CD4-positive, alpha-beta T cell treated with Interferon gamma for 1 hour (primary cell): ENCODE data around the gene HERPUD2.
"Not testable (repeated sequence)": the region's sequence is repeated elsewhere in the genome, so short reads cannot be mapped to it uniquely, and the experiment has no call there.

Source experiments
- DNase-seq: peaks from one replicate; pipeline ENCODE4 v3.0.0-alpha.2; 2020

The HERPUD2 gene

DNA sequence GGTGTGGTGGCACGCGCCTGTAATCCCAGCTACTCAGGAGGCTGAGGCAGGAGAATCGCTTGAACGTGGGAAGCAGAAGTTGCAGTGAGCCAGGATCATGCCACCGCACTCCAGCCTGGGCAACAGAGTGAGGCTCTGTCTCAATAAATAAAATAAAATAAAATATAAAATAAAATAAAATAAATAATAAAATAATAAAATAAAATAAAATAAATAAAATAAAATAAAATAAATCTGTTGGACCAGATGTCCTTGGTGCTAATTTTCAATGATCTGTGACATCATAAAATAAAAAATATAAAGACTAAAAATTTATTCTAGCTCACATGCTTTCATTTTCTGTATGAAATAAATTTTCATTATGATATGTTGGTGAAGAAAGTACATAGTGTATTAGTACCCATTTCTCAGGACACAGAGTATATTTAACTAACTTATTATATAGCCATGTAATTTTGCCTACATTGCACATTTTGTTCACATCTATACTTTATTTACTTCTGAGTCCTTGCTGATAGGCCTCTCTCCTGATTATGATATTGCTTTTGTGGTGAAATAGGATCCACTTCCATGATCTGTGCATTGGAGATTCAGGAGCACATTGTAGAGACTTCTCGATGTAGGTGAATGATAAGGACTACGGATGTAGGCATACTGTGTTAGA is 17.8 kb upstream of the HERPUD2 start:
- no peak for DNase-seq

DNA sequence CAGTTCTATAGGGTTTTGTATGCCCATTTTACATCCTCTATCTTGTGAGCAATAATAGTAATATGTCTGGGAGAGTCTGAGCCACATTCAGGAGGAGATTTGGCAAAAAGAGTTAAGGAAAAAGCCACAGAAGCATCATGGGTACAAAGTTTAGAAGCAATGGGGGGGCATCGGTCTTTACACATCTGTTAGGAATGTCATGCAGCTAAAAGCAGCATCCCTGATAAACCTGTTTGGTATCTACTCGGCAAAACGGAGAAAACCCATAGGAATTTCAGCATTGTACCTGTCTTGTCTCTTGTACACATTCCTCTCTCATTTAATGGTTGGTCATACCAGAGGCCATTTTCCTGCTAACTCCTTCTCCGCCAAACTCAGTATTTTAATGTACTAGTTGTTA is 12.5 kb upstream of the HERPUD2 start:
- DNase-seq = no peak

DNA sequence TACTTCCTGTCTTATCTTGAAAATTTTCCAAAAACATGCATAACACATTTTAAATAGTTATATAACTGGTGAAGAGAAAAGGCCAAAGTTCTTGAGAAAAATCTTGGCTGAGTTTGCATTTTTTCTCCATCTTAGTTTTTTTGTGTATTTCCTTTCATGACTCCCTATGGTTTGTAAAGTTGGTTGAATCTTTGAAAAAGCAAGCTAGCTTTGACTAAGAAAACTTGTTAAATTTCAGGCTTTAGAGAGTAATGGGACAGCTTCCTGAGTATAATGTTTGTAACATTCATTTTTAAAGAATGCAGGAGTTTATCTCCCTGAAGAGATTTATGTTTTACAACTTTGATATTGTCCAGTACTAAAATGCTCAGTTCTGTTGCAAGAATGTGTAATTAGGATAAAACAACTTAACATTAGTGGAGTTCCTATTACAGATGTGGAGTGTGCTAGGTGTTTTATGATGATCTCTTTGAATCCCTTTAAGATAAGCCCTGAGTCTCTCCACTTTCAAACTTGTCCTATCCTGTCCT is 11.1 kb upstream of the HERPUD2 start:
- DNase-seq = no peak

DNA sequence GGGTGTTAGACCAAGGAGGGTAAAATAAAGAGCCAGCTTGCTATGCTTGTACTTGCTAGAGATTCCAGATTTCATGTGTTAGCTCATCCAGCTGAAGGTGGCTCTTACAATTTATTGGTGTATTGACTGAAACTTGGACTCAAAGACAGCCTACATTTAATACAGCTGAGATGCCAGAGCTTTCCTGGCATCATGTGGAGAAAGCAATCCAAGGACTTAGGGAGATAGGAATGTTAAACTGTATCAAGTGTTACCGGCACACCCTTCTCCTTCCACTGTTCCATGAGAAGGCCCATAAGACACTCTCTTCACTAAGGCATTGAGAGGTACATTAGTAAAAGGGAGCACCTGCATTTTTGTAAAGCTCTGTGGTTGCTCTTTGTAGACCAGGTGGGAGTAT is 9.3 kb upstream of the HERPUD2 start:
- DNase-seq = no peak

DNA sequence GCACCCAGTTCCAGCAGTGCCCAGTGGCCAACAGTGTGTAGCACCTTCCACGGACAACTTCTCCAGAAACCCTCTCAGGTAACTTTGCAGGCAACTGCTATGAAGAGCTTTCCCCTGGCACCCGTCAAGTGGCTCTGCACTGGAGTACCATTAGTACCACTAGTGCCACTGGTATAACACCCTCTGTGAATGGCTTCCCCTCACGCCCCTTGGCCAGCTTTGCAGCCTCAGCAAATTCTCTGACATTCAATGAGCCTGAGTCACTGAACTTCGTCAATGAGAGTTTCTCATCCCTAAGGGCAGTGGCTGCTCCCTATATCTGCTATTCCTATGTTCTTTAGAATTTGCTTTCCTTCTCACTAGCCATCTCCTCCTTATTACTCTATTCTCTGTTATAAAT is 7.6 kb upstream of the HERPUD2 start:
- DNase-seq = no peak

DNA sequence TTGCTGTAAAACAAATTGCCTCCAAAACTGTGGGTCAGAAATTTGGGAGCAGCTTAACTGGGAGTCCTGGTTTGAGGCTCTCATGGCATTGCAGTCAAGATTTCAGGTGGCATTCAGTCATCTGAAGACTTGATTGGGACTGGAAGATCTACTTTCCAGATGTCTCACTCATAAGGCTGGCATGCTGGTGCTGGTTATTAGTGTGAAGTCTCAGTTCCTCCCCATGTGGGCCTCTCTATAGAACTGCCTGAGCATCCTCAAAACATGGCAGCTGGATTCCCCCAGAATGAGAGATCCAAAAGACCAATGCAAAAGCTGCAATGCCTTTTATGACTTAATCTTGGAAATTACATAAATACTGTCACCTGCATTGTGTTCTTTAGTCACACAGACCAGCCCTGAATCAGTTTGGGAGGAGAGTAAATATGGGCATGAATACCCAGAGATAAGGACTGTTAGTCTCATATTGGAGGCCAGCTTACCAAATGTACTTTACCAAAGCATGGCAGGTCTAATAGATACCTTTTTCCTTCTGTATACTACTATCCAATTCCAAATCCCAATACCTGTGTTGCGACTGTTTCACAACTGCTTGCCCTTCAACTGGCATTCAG is 6.5 kb upstream of the HERPUD2 start:
- DNase-seq = no peak

DNA sequence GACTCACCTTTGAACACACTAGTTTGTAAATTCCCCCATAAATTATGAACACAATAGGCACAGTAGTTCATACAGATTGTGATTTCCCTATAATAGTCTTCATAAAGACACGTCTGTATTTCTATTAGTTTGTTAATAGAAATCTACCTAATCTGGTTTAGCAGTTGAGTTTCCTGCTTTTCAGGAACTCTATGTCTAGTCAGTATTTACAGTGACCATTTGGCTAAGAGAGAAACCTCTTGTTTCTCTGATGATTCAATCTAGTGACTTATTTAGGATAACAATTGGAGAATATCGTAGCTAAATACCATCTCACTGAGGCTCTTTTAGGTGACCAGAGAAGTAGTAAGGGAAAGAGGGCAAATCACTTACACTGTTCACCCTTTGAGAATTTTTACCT is 5.9 kb upstream of the HERPUD2 start:
- no peak for DNase-seq

DNA sequence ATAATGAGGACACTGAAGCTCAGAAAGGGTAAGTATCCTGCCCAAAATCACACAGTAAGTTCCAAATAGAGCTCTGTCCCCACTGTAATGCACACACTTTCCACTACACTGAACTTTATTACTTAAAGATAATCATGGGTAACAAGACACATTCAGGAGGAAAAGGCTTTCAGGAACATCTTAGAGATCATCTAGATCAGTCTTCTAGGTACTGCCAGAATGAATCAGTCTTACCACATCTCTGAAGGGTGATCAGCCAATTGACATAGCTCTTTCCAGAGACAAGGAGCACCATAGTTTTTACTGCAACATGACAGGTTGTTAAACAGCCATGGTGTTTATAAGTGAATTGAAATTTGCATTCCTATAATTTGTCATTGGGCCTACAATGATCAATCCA is 5.4 kb upstream of the HERPUD2 start:
- DNase-seq = no peak

DNA sequence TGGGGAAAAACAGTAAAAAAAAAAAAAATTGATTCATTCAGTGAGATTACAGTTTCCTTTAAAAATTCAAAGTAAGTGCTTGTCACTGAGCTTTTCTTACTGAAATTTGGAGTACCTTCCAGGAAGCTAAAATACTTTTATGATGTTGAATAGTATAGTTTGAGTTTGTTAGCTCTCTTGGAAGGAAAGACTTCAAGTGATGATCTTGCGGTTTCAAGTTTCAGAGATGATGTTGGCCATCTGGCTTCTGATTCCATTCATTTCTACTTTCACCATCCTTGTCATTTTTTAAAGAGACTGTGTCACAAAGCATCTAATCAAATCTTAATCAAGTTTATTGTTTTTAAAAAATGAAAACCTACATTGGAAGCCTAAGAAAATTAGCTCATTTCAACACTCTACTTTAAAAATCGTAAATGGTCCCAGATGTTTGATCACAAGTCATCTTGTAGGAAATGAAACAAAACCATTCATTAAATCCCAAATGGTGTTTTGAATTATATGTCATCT is 4.9 kb upstream of the HERPUD2 start:
- DNase-seq = no peak

DNA sequence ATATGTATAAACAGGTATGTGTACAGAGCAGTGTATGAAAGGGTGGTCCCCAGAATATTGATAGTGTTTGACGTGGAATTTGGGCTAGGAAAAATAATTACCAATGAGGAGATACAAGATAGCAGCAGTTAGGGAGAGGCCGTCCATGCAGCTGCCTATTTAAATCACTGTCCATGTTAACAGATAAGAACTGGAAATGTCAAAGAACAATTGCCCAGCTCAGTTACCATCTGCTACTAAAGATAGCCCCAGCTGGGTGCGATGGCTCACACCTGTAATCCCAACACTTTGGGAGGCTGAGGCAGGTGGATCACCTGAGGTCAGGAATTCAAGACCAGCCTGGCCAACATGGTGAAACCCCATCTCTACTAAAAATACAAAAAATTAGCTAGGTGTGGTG is 3.4 kb upstream of the HERPUD2 start:
- not testable (repeated sequence) for DNase-seq

DNA sequence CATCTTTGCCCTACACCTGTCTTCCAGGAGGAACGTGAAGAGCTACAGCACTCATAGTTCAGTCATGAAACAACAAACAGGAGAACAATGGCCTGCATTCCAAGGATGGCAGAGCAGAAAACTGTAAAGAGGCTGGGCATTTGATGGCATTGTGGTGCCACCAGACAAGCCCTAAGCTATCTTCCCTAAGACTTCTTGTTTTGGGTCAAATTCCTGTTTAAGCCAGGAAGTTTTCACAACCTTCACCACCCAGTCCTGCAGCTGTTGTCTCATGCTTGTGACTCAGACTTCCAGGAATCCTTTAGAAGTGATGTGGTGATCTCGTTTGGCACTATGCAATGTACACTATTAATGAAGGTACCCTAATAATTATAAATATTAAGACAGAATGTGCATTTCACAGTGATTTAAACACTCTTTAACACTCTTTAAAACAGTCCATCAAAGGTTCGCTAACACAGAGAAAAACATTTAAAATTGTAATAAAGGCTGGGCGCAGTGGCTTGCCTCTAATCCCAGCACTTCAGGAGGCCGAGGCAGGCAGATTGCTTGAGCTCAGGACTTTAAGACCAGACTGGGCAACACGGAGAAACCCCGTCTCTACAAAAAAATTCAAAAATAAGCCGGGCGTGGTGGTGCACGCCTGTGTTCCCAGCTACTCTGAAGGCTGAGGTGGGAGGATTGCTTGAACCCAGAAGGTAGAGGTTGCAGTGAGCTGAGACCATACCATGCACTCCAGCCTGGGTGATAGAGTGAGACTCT is 2.7 kb upstream of the HERPUD2 start:
- no peak for DNase-seq

DNA sequence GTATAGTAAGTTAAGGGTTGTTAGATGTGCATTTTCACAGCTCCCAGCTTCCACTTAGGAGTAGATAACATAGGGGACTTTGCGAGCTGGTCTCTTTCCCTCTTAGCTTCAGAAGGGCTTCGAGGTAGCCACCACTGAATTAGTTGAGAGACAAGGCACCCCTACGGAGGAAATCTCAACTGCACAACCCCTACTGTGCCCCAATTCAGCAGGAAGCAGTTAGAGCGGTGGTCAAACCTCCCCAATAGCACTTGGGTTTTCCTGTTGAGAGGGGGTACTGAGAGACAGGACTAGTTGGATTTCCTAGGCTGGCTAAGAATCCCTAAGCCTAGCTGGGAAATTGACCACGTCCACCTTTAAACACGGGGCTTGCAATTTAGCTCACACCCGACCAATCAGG is 1.1 kb upstream of the HERPUD2 start:
- DNase-seq = no peak

DNA sequence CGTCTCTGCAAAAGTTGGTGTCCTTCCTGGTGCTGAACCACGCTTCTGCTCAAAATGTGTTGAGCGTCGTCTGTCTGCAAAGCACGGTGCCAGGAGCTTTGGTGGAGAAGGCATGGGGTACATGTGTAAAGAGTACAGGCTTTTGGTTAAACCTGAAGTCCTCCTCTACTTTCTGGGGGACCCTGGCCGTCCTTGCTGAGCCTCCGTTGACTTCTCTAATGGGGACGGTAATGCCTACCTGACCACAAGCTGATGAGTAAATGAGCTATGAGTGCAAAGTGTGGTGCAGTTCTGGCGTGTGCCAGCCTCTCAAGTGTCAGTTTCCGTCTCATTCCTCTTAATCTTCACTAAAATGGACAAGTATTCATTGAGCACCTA is 527 bp upstream of the HERPUD2 start:
- peak; percentile 4 for DNase-seq

DNA sequence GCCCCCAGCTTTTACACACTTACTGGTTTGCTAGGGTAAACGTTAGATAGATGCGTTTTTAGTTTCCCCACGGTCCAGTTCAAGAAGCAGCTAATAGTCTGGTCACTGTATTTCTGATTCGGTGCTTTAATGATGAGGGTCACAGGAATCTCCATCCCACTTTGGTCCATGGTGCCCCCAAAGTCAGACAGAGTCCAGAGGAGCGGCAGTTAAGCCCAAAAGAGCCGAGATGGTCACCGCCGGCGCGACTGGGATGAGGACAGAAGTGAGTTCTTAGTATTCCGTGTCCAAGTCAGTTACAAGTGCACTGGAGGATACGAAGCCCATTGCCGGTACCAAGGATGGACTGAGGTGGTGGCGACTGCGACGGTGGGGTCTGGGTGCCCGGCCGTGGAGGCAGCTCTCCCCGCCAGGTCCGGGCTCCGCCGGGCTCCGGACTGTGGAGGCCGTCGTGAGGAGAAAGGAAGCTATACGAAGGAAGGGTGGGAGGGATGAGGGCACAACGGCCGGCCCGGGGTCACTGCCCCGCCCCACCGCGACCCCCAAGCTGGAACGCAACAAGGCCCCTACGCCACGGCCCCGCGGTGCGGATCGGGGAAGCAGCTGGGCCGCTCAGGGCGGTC is 663 bp downstream of the HERPUD2 start:
- peak; percentile 4 for DNase-seq

DNA sequence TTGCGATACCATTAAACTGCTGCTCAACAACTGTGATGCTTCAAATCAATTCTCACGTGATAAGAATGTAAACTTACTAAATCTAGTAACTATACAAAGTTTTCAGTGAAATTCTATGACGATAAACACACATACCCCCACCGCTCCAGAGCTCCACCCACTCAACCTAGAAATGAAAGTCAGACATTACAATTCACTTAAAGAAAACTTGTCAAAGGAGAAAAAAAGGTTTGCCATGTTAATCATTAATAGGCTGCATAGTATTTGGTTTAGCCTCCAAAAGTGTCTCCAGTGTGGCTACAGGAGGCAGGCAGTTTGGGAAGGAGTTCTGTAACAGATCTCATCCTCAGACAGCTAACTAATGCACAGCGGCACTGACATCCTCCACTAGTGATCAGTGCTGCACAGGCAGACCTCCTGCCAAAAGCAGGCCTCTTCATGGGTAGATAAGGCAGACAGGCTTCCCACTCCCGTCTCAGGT is 3.1 kb downstream of the HERPUD2 start:
- peak; percentile 25 for DNase-seq

DNA sequence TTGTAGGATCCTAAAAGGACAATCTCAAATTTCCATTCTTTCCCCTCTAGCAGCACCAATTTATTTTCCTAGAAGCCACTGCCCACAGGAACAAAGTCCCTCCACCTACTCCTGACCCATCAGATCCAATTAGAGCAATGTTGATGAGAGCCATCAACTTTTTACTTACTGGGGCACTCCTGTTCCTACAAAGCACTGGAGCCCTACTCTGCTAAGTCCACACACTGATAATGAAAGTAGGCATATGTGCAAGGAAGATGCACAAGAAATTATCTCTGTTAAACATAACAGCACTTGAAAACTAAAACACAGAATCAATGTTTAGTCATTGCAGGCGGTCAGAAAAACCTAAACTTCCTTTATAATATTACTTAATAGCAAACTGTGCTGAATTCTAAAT is 3.6 kb downstream of the HERPUD2 start:
- no peak for DNase-seq

DNA sequence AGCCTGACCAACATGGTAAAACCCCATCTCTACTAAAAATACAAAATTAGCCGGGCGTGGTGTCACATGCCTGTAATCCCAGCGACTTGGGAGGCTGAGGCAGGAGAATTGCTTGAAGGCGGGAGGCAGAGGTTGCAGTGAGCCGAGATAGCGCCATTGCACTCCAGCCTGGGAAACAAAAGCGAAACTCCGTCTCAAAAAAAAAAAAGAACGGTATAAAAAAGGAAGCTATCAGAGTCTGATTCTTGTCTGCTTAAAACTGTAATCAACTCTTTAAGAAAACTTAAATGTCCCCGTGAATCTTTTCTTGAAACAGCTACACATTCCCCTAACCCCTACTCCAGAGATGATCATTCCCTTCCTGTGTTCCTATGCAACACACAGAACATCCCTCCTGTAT is 4.3 kb downstream of the HERPUD2 start:
- DNase-seq = not testable (repeated sequence)

DNA sequence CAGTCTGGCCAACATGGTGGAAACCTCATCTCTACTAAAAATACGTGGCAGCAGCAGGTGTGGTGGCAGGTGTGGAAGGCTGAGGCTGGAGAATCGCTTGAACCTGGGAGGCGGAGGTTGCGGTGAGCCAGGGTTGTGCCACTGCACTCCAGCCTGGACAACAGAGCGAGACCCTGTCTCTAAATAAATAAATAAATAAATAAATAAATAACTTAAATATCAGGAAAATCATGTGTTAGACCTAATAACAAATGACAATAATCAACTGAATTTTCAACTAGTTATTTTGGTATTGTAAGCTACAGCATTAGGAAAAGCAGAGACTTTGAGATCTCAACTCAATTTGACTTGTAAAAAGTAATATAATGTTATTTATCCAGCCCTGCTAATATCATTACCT is 9.2 kb downstream of the HERPUD2 start:
- DNase-seq = no peak

DNA sequence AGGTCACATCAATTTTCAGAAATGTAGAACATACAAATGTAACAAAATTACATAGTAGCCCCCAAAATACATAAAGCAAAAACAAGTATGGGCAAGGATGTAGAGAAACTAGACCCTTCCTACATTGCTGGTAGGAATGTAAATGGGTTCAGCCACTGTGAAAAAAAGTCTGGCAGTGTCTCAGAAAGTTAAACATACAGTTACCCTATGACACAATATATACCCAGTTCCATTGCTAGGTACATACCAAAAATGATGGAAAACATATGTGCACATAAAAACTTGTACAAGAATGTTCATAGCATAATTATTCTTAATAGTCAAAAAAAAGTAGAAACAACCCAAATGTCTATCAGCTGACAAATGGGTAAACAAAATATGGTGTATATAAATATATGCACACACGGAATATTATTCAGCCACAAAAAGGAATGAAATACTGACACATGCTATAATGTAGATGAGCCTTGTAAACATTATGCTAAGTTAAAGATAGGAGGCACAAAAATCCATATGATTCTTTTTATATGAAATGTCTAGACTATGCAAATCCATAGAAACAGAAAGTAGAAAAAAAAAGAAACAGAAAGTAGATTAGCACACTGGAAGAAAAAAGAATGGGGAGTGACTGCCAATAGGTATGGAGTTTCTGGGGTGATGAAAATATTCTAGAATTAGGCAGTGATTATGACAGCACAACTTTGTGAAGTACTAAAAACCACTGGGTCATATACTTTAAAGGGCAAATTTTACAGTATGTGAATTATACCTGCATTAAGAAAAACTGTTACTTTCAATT is 13.5 kb downstream of the HERPUD2 start:
- DNase-seq = no peak

DNA sequence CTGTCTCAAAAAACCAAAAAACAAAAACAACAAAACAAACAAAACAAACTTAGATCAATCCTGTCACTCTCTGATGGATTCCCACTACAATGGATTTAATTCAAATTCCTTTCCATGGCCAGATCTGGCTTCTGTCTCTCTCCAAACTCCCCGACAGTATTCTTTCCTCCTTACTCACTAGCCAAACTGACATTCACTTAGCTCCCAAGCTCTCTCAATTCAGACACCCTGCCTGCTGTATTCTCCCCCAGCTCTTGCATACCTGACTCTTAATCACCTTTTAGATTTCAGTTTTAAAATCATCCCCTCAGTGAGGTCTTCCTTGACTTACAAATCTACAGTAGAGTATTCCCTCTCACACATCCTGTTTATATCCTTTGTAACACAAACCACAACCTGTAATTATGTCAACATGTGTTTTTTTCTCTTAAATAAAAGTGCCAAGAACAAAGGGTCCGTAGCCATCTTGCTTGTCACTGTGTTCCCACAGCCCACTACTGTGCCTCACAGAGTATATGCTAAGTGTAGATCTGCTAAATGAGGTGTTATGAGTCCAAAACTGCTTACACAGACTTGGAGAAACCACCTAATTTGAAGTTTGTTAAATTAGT is 14.4 kb downstream of the HERPUD2 start:
- DNase-seq = no peak

DNA sequence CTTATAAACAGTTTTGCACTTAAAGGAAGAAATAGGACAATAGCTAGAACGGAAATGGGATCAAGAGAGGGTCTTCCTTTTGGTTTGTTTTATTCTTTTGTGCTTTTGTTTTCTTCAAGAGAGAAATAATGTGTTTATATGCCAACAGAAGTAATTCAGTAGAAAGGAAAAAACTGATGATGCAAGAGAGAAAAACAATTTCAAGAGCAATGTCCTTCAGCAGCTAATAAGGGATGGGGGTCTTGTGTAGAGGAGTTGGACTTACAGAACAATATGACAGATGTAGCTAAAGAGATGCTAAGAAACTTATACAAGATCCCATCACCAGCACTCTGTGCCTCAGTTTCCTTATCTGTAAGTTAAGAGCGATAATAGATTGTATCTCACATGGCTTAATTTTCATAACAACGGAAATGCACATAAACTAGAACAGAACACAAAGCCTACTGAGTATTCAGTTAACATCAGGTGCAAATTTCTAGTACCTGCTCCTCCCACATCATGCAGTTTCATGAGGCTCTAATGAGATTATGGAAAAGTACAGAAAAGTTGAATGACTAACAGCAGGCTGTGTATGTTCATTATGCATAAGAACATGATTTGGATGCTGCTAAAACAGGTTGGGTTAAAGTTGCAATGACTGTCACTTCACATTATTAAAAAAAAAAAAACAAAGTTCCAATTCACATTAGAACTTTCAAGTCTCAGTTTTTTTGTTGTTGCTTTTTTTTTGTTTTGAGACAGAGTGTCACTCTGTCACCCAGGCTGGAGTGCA is 17.2 kb downstream of the HERPUD2 start:
- DNase-seq = no peak
